Fibroblast of pulmonary artery (primary cell): ENCODE data around the gene DEFB113.

Source experiments
- DNase-seq: peaks from one replicate; pipeline ENCODE4 v3.0.0-alpha.2; 2010; ENCODE audit warnings: low read depth
- H3K4me3 ChIP-seq: replicated peaks from 2 replicates; pipeline ENCODE4 v1.5.1; 2011; ENCODE audit warnings: low read depth, mild to moderate bottlenecking, control low read depth, low read length, moderate library complexity
- CTCF ChIP-seq: IDR thresholded peaks from 2 replicates; pipeline ENCODE4 v1.5.1; 2011; ENCODE audit warnings: mild to moderate bottlenecking, control low read depth, low read length, inconsistent platforms; ENCODE audit errors: missing control alignments

The DEFB113 gene

GRCh38 chr6:49982046-49982445, 12.6 kb upstream of the DEFB113 start:
- TF ChIP-seq CTCF, result no peak
- H3K4me3 ChIP-seq, result no peak overlapping the region
- no peak for DNase-seq

- TF ChIP-seq CTCF, result no peak
- no peak for DNase-seq
Observed at GRCh38 chr6:49980898-49981297, 11.5 kb upstream of the DEFB113 start.

GRCh38 chr6:49979584-49979983, 10.2 kb upstream of the DEFB113 start:
- no peak for TF ChIP-seq CTCF
- no peak overlapping the region for H3K4me3 ChIP-seq
- DNase-seq, result no peak

More at GRCh38 chr6:49980898-49981297, 11.5 kb upstream of the DEFB113 start:
- H3K4me3 ChIP-seq, result no peak overlapping the region

- H3K4me3 ChIP-seq, result no peak overlapping the region
- DNase-seq, result no peak
- no peak for TF ChIP-seq CTCF
Observed at GRCh38 chr6:49978332-49979226, 9.2 kb upstream of the DEFB113 start.

GRCh38 chr6:49966823-49967222, 2.6 kb downstream of the DEFB113 start:
- no peak for DNase-seq
- TF ChIP-seq CTCF, result no peak
- no peak overlapping the region for H3K4me3 ChIP-seq

- TF ChIP-seq CTCF, result no peak
- no peak for DNase-seq
- H3K4me3 ChIP-seq, result no peak overlapping the region
Observed at GRCh38 chr6:49966334-49966733, 3.1 kb downstream of the DEFB113 start.

GRCh38 chr6:49964064-49964463, 5.4 kb downstream of the DEFB113 start, which contains the start of gene DEFB114:
Gene DEFB114, minus strand, starts transcription at chr6:49964164. Its CDS starts 59 bp downstream, at chr6:49964105.
- DNase-seq, result no peak
- TF ChIP-seq CTCF, result no peak
- H3K4me3 ChIP-seq, result no peak within 1 kb of the TSS
